Parathyroid adenoma (tissue), 2 donors: ENCODE data around the gene MVB12A.

Source experiments
- H2AFZ ChIP-seq: fragments of 300-600 bp; sonication (generic); one replicate; pipeline ENCODE4 v1.7.0; 2017; ENCODE audit warnings: antibody characterized with exemption, mild to moderate bottlenecking
- H3K27ac ChIP-seq: fragments of 300-600 bp; sonication (generic); one replicate; pipeline ENCODE4 v1.7.0; 2017
- H3K27me3 ChIP-seq: fragments of 300-600 bp; sonication (generic); one replicate; pipeline ENCODE4 v1.7.0; 2017; ENCODE audit warnings: low read length; ENCODE audit not compliant: control insufficient read depth, insufficient read depth
- H3K36me3 ChIP-seq: fragments of 300-600 bp; sonication (generic); one replicate; pipeline ENCODE4 v1.7.0; 2017; ENCODE audit warnings: low read length; ENCODE audit not compliant: control insufficient read depth, insufficient read depth
- H3K4me1 ChIP-seq: fragments of 300-600 bp; sonication (generic); one replicate; pipeline ENCODE4 v1.7.0; 2017; ENCODE audit warnings: control low read depth
- H3K4me2 ChIP-seq: fragments of 300-600 bp; sonication (generic); one replicate; pipeline ENCODE4 v1.7.0; 2017; ENCODE audit warnings: low read length
- H3K4me3 ChIP-seq: fragments of 300-600 bp; sonication (generic); one replicate; pipeline ENCODE4 v1.7.0; 2017; ENCODE audit warnings: low read depth, low read length
- H3K79me2 ChIP-seq: fragments of 300-600 bp; sonication (generic); one replicate; pipeline ENCODE4 v1.7.0; 2017; ENCODE audit warnings: control low read depth
- H3K9ac ChIP-seq: fragments of 300-600 bp; sonication (generic); one replicate; pipeline ENCODE4 v1.7.0; 2017; ENCODE audit warnings: mild to moderate bottlenecking
- H3K9me3 ChIP-seq: fragments of 300-600 bp; sonication (generic); one replicate; pipeline ENCODE4 v1.7.0; 2017; ENCODE audit warnings: low read length; ENCODE audit not compliant: control insufficient read depth
- CTCF ChIP-seq: fragments of 300-600 bp; sonication (generic); IDR thresholded peaks from one replicate; pipeline ENCODE4 v1.7.0; 2017; ENCODE audit warnings: antibody characterized with exemption, mild to moderate bottlenecking
- donor health status: primary hyperparathyroidism.

The MVB12A gene

GRCh38 chr19:17380426-17381138, 39.3 kb upstream of the MVB12A start:
- no peaks in the 10 kb centered on the region for H3K27me3 ChIP-seq
- H3K4me2 ChIP-seq, result no peak overlapping the region
- H3K36me3 ChIP-seq, result no peaks in the 10 kb centered on the region
- H3K79me2 ChIP-seq, result no peaks in the 10 kb centered on the region
- no peak overlapping the region for H3K27ac ChIP-seq
- H3K9me3 ChIP-seq, result no peaks in the 10 kb centered on the region
- no peak overlapping the region for H3K4me3 ChIP-seq
- no peak overlapping the region for H3K9ac ChIP-seq
- no peak for TF ChIP-seq CTCF
- no peaks in the 10 kb centered on the region for H3K4me1 ChIP-seq
- no peak overlapping the region for H2AFZ ChIP-seq

- Histone ChIP-seq H3K4me3 (no peak overlapping the region), H2AFZ (no peak overlapping the region), H3K27ac (no peak overlapping the region), H3K79me2 (no peaks in the 10 kb centered on the region), H3K9me3 (no peaks in the 10 kb centered on the region), H3K36me3 (no peaks in the 10 kb centered on the region), H3K9ac (no peak overlapping the region), H3K27me3 (no peaks in the 10 kb centered on the region), H3K4me1 (no peaks in the 10 kb centered on the region), H3K4me2 (no peak overlapping the region)
- peak; percentile 83 for TF ChIP-seq CTCF
Measured at GRCh38 chr19:17385878-17386611, 33.8 kb upstream of the MVB12A start.

DNA sequence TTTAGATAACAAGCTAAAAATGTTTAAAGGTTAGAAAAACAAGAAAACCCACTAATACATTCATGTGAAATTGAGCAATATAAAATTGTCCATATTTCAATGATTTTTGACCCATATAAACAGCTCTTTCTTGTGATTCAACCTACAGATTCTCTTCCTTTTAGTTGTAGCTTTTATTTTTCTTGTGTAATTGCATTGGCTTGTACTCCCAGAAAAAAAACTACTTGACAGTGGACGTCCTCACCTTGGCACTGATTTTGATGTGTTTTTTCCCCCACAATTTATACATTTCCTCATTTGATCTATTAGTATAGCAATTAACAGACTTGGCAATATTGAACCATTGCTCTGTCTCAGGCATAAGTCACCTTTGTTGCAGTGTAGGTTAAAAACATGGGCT, 30.6 kb upstream of the MVB12A start:
- Histone ChIP-seq H3K27ac (no peak overlapping the region), H2AFZ (no peak overlapping the region), H3K36me3 (no peaks in the 10 kb centered on the region), H3K4me1 (peaks cover 6% of the 10 kb centered on the region), H3K9me3 (no peaks in the 10 kb centered on the region), H3K27me3 (no peaks in the 10 kb centered on the region), H3K4me3 (no peak overlapping the region), H3K79me2 (no peaks in the 10 kb centered on the region), H3K9ac (no peak overlapping the region), H3K4me2 (no peak overlapping the region)
- no peak for TF ChIP-seq CTCF

DNA sequence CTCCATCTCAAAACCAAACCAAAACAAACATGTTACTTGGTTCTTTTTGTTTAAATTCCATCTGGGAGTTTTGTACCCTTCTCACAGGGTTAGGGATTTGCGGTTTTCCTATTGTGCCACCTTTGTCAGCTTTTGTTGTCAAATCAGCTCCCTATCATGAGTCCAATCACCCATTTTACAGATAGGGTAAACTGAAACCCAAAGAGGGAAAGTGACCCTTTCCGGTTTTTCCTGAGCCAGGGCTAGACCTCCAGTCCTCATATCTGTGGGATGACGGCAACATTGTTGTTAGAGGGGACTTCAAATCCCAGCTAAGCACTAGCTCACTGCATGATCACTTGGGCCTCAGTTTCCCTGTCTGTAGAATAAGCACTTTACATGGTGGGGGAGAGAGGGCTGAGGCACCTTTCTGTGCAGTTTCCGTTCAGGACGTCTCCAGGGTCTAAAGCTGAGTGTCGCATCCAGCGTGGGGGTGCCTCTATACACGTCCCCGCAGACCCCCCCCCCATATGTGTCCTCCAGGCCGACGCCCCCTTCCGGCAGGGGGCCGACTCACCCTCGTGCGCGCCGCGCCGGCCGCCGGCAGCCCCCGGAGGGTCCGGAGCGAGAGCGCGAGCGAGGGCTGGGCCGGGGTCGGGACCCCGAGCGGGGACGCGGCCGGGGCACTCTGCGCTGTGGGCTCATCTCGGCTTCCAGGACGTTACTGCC, 29.7 kb upstream of the MVB12A start:
- Histone ChIP-seq H3K27me3 (no peaks in the 10 kb centered on the region), H3K4me1 (peaks cover 6% of the 10 kb centered on the region), H3K27ac (no peak overlapping the region), H3K79me2 (no peaks in the 10 kb centered on the region), H3K9me3 (no peaks in the 10 kb centered on the region), H2AFZ (peak overlapping the region; percentile 86), H3K9ac (no peak overlapping the region), H3K36me3 (no peaks in the 10 kb centered on the region), H3K4me3 (peak overlapping the region; percentile 70), H3K4me2 (peak overlapping the region; percentile 94)
- TF ChIP-seq CTCF, result no peak
